HG02870 (cell line): ENCODE data around the gene CAAP1.
"Not testable (repeated sequence)": the region's sequence is repeated elsewhere in the genome, so short reads cannot be mapped to it uniquely, and the experiment has no call there.

Experiments
- ATAC-seq: cut with Tn5 transposase; IDR thresholded peaks from one replicate; pipeline ENCODE4 v1.9.1; 2021; ENCODE audit warnings: mild to moderate bottlenecking, moderate library complexity; ENCODE audit not compliant: unreplicated experiment

CAAP1 gene

DNA sequence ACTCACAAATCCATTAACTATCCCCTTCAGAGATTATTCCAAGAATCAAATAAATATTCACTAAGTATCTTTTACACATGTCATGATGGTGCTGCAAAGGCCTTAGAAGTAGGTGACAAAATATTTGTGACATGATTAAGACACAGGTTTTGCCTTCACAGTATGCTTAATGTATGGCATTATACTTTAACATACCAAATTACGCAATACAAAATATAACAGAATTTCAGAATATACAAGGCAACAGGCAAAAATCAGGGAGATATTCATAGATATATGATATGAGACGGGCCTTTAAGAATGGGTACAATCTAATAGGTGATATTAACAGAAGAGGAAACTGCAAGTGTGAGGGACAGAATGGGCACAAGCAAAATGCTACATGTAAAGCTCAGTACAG is 41.6 kb downstream of the CAAP1 start:
- no peak for ATAC-seq

DNA sequence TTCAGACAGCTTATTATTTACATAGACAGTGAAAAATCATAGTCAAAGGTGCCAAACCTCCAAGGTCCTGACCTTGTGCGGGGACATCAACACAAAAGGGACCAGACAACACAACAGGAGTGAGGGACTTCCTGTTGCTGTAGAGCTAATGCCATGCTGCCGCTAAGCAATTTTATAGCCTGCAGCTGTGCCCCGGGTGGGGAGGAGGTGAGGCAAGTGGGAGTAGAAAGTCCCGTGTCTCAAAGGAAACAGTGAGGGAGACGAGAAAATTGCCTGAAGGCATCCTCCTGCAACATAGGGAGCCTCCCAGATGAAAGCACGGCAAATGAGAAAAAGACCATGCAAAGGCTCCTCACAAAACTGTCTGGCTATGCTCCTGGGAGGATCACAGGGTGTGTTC is 58.8 kb downstream of the CAAP1 start:
- ATAC-seq: no peak

DNA sequence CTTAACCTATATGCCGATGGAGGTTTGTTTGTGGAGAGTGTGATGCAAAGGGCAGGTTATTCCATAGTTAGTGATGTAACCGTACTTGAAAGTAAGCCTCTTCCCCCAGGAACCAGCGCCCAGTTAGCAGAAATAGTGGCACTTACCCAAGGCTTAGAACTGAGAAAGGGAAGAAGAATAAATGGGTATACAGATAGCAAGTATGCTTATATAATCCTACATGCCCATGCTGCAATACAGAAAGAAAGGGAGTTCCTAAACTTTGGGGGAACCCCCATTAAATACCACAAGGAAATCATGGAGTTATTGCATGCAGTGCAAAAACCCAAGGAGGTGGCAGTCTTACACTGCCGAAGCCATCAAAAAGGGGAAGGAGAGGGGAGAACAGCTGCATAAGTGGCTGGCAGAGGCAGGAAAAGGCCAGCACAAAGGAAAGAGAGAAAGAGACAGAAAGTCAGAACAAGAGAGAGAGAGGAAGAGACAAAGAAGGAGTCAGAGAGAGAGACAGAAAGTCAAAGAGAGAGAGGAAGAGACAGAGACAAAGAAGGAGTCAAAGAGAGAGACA is 64.1 kb downstream of the CAAP1 start:
- not testable (repeated sequence) for ATAC-seq

DNA sequence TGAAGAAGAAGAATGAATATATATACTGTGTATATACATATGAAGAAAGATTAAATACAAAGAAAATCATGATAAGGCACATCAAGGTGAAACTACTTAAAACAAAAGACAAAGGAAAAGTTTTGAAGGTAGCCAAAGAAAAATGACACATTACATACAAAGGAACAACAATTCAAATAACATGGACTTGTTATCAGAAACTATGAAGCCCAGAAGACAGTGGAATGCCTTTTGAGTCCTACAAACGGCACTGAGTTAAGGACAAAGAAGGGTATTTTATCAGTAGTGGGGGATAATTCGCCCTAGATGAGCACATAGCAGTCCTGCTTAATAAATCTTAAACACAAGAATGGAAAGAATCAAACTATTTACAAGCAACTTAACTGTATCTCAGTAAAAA is 77.8 kb downstream of the CAAP1 start:
- ATAC-seq: no peak

DNA sequence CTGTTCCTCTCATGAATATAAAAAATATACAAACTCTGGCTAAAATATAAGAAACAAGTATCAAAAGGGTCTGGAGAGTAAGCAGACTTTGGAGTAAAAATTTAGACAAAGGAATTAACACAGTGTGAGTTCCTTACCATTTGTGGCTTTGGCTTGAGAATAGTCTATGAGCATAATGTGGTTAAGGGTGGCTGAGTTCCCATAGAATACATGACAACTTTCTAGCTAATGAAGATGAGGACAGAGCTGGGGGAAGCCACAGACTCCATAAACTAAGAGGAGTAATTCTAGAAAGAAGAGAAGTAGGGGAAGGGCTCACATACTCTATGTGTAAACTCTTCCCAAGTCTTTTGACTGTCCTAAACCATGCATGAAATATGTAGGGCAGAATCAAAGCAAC is 79.4 kb downstream of the CAAP1 start:
- no peak for ATAC-seq

DNA sequence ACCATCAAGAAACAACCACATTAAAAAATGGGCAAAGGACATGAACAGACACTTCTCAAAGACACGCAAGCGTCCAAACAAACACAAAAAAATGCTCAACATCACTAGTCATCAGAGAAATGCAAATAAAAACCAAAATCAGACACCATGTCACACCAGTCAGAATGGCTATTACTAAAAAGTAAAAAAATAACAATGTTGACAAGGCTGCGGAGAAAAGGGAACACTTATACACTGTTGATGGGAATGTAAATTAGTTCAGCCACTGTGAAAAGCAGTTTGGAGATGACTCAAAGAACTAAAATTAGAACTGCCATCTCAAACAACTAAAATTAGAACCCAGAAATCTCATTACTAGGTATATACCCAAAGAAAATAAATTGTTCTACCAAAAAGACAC is 80.4 kb downstream of the CAAP1 start:
- ATAC-seq: no peak

DNA sequence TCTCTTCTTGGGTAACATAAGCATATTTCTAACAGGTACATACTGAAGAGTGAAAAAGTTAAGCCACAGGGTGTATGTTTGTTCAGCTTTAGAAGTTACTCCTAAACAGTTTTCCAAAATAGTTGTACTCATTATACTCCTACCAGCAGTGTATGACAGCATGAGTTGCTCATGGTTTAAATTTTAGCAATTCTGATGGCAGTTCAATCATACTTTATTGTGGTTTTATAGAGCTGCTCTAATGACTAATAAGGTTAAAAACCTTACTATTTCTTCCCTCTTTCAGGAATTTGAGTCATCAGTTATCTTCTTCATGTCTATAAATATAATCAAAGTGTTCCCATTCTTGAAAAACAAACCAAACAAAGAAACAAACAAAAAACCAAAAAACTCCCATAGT is 81.5 kb downstream of the CAAP1 start:
- ATAC-seq: no peak

DNA sequence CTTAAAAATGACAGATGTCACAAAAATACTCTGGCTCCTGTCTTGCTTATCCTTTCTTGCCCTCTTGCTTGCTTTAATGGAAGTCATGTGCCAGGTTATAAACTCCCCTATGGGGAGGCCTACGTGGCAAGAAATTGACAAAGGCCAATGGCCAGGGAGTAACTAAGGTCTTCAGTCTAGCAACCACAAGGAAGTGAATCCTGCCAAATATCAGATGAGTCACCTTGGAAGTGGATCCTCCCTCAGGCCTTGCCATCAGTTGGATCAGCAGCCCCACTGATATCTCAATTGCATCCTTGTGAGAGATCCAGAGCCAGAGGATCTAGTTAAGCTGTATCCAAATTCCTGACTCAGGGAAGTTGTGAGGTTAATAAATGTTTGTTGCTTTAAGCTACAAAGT is 82.8 kb downstream of the CAAP1 start:
- no peak for ATAC-seq

DNA sequence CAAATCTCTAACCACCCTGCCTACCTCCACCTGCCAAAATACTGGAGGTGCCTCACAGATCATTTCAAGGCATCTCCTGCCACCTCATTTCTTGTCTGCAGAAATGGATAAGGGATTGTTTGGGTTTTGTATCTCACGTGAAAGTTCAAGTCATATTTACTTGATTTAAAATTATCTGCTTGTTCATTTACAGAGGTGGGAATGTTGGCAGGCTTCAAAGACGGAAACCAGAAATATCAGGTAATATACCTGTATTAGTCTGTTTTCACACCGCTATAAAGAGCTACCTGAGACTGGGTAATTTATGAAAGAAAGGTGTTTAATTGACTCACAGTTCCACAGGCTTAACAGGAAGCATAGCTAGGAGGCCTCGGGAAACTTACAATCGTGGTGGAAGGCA is 85.4 kb downstream of the CAAP1 start:
- no peak for ATAC-seq

DNA sequence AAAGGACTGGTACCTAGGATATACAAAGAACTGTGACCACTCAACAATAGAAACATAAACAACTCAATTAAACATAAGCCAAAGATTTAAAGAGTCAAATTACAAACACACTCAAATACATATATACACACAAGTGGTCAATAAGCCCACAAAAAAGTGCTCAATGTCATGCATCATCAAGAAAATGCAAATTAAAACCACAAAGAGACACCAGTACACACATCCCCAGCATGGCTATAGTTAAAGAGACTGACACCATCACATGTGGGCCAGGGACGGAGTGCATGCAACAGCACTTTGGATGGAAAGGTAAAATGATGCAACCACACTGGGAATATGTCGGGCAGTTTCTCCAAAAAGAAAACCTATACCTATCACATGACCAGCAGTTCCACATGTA is 89.7 kb downstream of the CAAP1 start:
- ATAC-seq: no peak

DNA sequence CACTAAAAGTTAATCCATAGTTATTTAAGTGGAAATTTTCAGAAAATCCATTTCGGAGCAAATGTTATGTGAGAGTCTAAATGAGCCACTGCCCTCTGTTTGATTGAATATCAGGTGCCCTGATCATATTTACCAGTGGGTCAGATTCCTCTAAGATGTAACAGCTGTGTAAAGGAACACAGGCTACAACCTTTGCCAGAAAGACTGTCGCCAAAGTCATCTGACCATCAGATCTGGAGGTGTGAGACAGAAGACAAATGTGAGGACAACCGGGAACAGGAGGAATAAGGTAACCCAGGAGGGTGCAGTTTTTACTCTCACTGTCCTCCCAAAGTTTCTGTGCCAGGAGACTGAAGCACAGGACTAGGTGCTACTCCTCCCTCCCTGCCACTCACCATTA is 90.8 kb downstream of the CAAP1 start:
- ATAC-seq: no peak

DNA sequence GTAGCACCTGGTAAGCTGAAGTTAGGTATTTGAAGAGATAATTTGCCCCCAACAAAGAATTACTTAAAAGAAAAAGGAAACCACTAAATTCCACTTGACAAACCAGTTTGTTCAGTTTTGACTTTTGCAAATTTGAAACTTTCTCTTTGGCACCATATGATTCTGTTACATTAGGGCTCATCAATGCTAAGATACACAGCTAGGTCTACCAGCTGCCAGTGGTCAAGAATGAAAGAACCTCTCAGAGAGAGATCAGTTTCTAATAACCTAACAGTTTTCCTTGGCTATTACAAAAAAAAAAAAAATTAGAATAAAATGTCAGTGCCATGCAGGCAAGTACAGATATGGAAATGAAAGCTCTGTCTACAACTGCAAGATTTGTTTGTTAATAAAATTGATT is 92.3 kb downstream of the CAAP1 start:
- no peak for ATAC-seq

DNA sequence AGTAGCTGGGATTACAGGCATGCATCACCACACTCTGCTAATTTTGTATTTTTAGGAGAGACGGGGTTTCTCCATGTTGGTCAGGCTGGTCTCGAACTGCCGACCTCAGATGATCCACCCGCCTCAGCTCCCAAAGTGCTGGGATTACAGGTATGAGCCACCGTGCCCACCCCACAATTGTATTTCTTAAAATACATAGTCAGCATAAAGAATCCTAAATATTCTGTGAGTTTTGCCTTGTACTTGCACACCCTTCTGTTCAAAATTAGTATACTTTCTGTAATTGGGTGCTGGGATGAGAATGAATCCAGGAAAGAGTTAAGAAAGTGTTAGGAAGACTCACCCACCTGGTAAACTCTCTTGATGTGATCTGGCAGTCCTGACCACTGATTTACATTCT is 101.3 kb downstream of the CAAP1 start:
- no peak for ATAC-seq
